OCI-LY7 (cell line): Measurements from ENCODE around the gene PXDN.

Source experiments
- CTCF ChIP-seq: fragments of 200-600 bp; sonication (generic); conservative IDR thresholded peaks from 2 replicates; pipeline ENCODE4 v1.5.1; 2014; ENCODE audit warnings: mild to moderate bottlenecking, antibody characterized with exemption, low read length, moderate library complexity, mixed read lengths
- EZH2phosphoT487 ChIP-seq: fragments of 200-600 bp; sonication (generic); IDR thresholded peaks from 2 replicates; pipeline ENCODE4 v1.6.1; 2018; ENCODE audit warnings: low read depth, borderline replicate concordance, mild to moderate bottlenecking, mixed run types, antibody characterized with exemption, low read length, moderate library complexity, mixed read lengths

GRCh38 chr2:1742681-1743395 is 1.5 kb downstream of the PXDN start:
- no peak for TF ChIP-seq CTCF
- TF ChIP-seq EZH2phosphoT487 = no peak
